SK-N-SH (cell line): ENCODE measurements around the gene SEPTIN10. TPM values are rescaled to one million over a fixed set of nuclear protein-coding genes. Genes with fewer than 3 reads are reported as not detected.
"Not testable (repeated sequence)": the region's sequence is repeated elsewhere in the genome, so short reads cannot be mapped to it uniquely, and the experiment has no call there.

ENCODE experiments used
- CTCF ChIA-PET: fragments of 300-600, 350-600 bp; formaldehyde crosslinking; extraction: SDS; loops from one replicate; lab custom pipeline; 2021; lab: Yijun Ruan, JAX
- POLR2A ChIA-PET: fragments of 350-600 bp; sonication (Branson Sonifier 250); formaldehyde crosslinking; extraction: SDS; loops from one replicate; lab custom pipeline; 2020; ENCODE audit warnings: antibody characterized with exemption, inconsistent platforms; lab: Yijun Ruan, JAX
- DNase-seq: peaks from one replicate; pipeline ENCODE4 v3.0.0; 2012
- H2AFZ ChIP-seq: fragments of 200-600 bp; sonication (generic); 2 replicates; pipeline ENCODE4 v1.8.1; 2016; ENCODE audit warnings: antibody characterized with exemption, mild to moderate bottlenecking, low read depth
- H3F3A ChIP-seq: fragments of 200-600 bp; sonication (generic); replicated peaks from 2 replicates; pipeline ENCODE3; 2016; ENCODE audit warnings: antibody characterized with exemption, mild to moderate bottlenecking; ENCODE audit not compliant: insufficient read depth
- H3K27ac ChIP-seq, 2 experiments: fragments of 200-500 bp in 1 of 2; fragments of 200-600 bp in 1 of 2; sonication (Bioruptor generic) in 1 of 2; sonication (generic), shearing (Covaris generic) in 1 of 2; 2 replicates each; pipeline versions ENCODE4 v1.5.1 to v1.6.1; 2014 to 2016; ENCODE audit warnings: low read depth in 2 of 2, inconsistent platforms in 1 of 2, low read length in 1 of 2, mild to moderate bottlenecking in 1 of 2, mixed read lengths in 1 of 2
- H3K27me3 ChIP-seq: fragments of 200-600 bp; sonication (generic), shearing (Covaris generic); 2 replicates; pipeline ENCODE4 v1.6.1; 2016; ENCODE audit warnings: mixed run types; ENCODE audit not compliant: insufficient read depth
- H3K36me3 ChIP-seq, 2 experiments: fragments of 200-500 bp in 1 of 2; fragments of 200-600 bp in 1 of 2; sonication (Bioruptor generic) in 1 of 2; sonication (generic) in 1 of 2; replicated peaks in 1 of 2; 2 replicates each; pipeline versions ENCODE3 to v1.5.1; 2014 to 2016; ENCODE audit warnings: low read length in 1 of 2, mild to moderate bottlenecking in 1 of 2; ENCODE audit not compliant: insufficient read depth in 2 of 2, control insufficient read depth in 1 of 2
- H3K4me1 ChIP-seq, 2 experiments: fragments of 200-500 bp in 1 of 2; fragments of 200-600 bp in 1 of 2; sonication (Bioruptor generic) in 1 of 2; sonication (generic), shearing (Covaris generic) in 1 of 2; 2 replicates each; pipeline versions ENCODE4 v1.5.1 to v1.6.1; 2014 to 2016; ENCODE audit warnings: low read depth in 1 of 2, low read length in 1 of 2, mixed run types in 1 of 2; ENCODE audit not compliant: insufficient read depth in 2 of 2, control insufficient read depth in 1 of 2
- H3K4me2 ChIP-seq: fragments of 200-600 bp; sonication (generic), shearing (Covaris generic); 2 replicates; pipeline ENCODE4 v1.6.1; 2017; ENCODE audit warnings: mixed run types
- H3K4me3 ChIP-seq, 2 experiments: fragments of 200-500 bp in 1 of 2; fragments of 200-600 bp in 1 of 2; sonication (Bioruptor generic) in 1 of 2; sonication (generic), shearing (Covaris generic) in 1 of 2; 2 replicates each; pipeline versions ENCODE4 v1.5.1 to v1.8.1; 2014 to 2016; ENCODE audit warnings: low read depth in 2 of 2, inconsistent platforms in 1 of 2, low read length in 1 of 2, mild to moderate bottlenecking in 1 of 2, mixed read lengths in 1 of 2, moderate library complexity in 1 of 2
- H3K79me2 ChIP-seq: fragments of 200-600 bp; sonication (generic); 2 replicates; pipeline ENCODE4 v1.8.1; 2017; ENCODE audit warnings: mild to moderate bottlenecking; ENCODE audit not compliant: insufficient read depth
- H3K9ac ChIP-seq: fragments of 200-600 bp; sonication (generic); 2 replicates; pipeline ENCODE4 v1.6.1; 2017; ENCODE audit warnings: mixed run types
- H3K9me2 ChIP-seq: fragments of 200-600 bp; sonication (generic); 2 replicates; pipeline ENCODE4 v1.6.1; 2017; ENCODE audit warnings: mixed run types
- H3K9me3 ChIP-seq: fragments of 200-600 bp; sonication (generic); 2 replicates; pipeline ENCODE4 v1.6.1; 2017; ENCODE audit warnings: mixed run types, mild to moderate bottlenecking, moderate library complexity
- H4K20me1 ChIP-seq: fragments of 200-600 bp; sonication (generic); 2 replicates; pipeline ENCODE4 v1.6.1; 2017; ENCODE audit warnings: mild to moderate bottlenecking, mixed run types; ENCODE audit not compliant: insufficient read depth
- CHD2 ChIP-seq: fragments of 150-350 bp; IDR thresholded peaks from 2 replicates; pipeline ENCODE4 v1.6.1; 2018; ENCODE audit warnings: low read length; ENCODE audit not compliant: partially characterized antibody
- CTCF ChIP-seq: fragments of 200-600 bp; sonication (generic); IDR thresholded peaks from 2 replicates; pipeline ENCODE4 v1.6.1; 2017; ENCODE audit warnings: antibody characterized with exemption, mild to moderate bottlenecking, moderate library complexity
- ELF1 ChIP-seq: IDR thresholded peaks from 2 replicates; pipeline ENCODE4 v1.4.0; 2012
- EP300 ChIP-seq, 2 experiments: IDR thresholded peaks; 2 replicates each; pipeline versions ENCODE4 v1.4.0 to v1.6.1; 2012; ENCODE audit warnings: borderline replicate concordance in 1 of 2, low read depth in 1 of 2, low read length in 1 of 2
- EZH2phosphoT487 ChIP-seq: fragments of 200-600 bp; sonication (generic); IDR thresholded peaks from 2 replicates; pipeline ENCODE4 v1.6.1; 2017; ENCODE audit warnings: low read depth, mixed run types, mild to moderate bottlenecking, antibody characterized with exemption, moderate library complexity, borderline replicate concordance
- GATA2 ChIP-seq: sonication (generic); formaldehyde crosslinking; IDR thresholded peaks from 2 replicates; pipeline ENCODE4 v1.5.0; 2020; ENCODE audit warnings: mild to moderate bottlenecking, missing genetic modification reagents
- MXI1 ChIP-seq: IDR thresholded peaks from 2 replicates; pipeline ENCODE4 v1.6.1; 2012; ENCODE audit warnings: mild to moderate bottlenecking, low read depth, low read length, improper control_type of control experiment
- NRF1 ChIP-seq: IDR thresholded peaks from 2 replicates; pipeline ENCODE4 v1.6.1; 2012; ENCODE audit warnings: low read depth, mild to moderate bottlenecking, low read length
- RAD21 ChIP-seq: IDR thresholded peaks from 2 replicates; pipeline ENCODE4 v1.6.1; 2012; ENCODE audit warnings: mild to moderate bottlenecking, low read length
- RCOR1 ChIP-seq: fragments of 150-350 bp; IDR thresholded peaks from 2 replicates; pipeline ENCODE4 v1.6.1; 2017; ENCODE audit warnings: antibody characterized with exemption, low read length
- TCF12 ChIP-seq: IDR thresholded peaks from 2 replicates; pipeline ENCODE4 v1.4.0; 2012
- ZBTB33 ChIP-seq: IDR thresholded peaks from 2 replicates; pipeline ENCODE4 v1.4.0; 2012; ENCODE audit warnings: low read depth, borderline replicate concordance
- WGBS: methylation state at CpG from one replicate; pipeline ENCODE4 v1.1.6; 2017; ENCODE audit warnings: low lambda C conversion rate; 5-methylcytosine and 5-hydroxymethylcytosine counted together
- polyA plus RNA-seq, 3 experiments: library from polyadenylated mRNA; depleted of rRNA; stranded (reverse); fragments of >200 nt; gene quantifications; 2 replicates each; pipeline ENCODE4 v1.2.3, GENCODE V29; 2012

The SEPTIN10 gene
- polyA plus RNA-seq, 1 of the 3 experiments (the other 2 are of a cell fraction), result 46.5 TPM

- H3K9ac ChIP-seq, POLR2A ChIA-PET, H4K20me1 ChIP-seq, H3F3A ChIP-seq, H3K79me2 ChIP-seq, H3K4me2 ChIP-seq, H3K36me3 ChIP-seq, H3K27ac ChIP-seq, H3K4me3 ChIP-seq, H3K9me3 ChIP-seq, H3K27me3 ChIP-seq, DNase-seq, H3K4me1 ChIP-seq, H3K9me2 ChIP-seq, H2AFZ ChIP-seq: not testable (repeated sequence)
- CTCF ChIA-PET, result interaction anchor here (12.4 kb wide), 1 partner anchor 9 kb away, joined by 89 read pairs; no protein-coding TSS in a partner anchor
- WGBS, result 47% methylated on average over 3 of the region's 3 CpGs
Measured at GRCh38 chr2:109536556-109536955, 77.2 kb downstream of the SEPTIN10 start.

- Histone ChIP-seq H3K9me3 (no peaks in the 10 kb centered on the region), H2AFZ (no peak overlapping the region), H3F3A (no peaks in the 10 kb centered on the region), H3K4me2 (no peak overlapping the region), H3K9me2 (no peaks in the 10 kb centered on the region), H3K79me2 (no peaks in the 10 kb centered on the region), H3K9ac (no peak overlapping the region), H4K20me1 (no peaks in the 10 kb centered on the region), H3K4me1 (peaks cover 0 to 10% of the 10 kb centered on the region in 2 experiments; a peak in 1 of 4 replicates), H3K36me3 (peaks cover 0 to 3% of the 10 kb centered on the region in 2 experiments), H3K27ac (no peak overlapping the region), H3K4me3 (no peak overlapping the region), H3K27me3 (no peaks in the 10 kb centered on the region)
- 88% methylated on average over 6 of the region's 6 CpGs for WGBS
- no peak for TF ChIP-seq RAD21
- CTCF ChIA-PET, result interaction anchor here (1.2 to 12.4 kb wide), 3 partner anchors 11 to 26 kb away, joined by 3 to 89 read pairs (median 4); no protein-coding TSS in a partner anchor
- DNase-seq, result no peak
- POLR2A ChIA-PET, result no interaction called here
Measured at GRCh38 chr2:109535217-109535946, 78.4 kb downstream of the SEPTIN10 start.

GRCh38 chr2:109533823-109534222 is 79.9 kb downstream of the SEPTIN10 start:
- no peaks in the 10 kb centered on the region for H3F3A ChIP-seq
- ChIA-PET POLR2A (no interaction called here), CTCF (interaction anchor here (0.7 to 12.4 kb wide), 4 partner anchors 12 to 202 kb away, joined by 4 to 89 read pairs (median 10); no protein-coding TSS in a partner anchor)
- H3K9me2 ChIP-seq, result no peaks in the 10 kb centered on the region
- H3K79me2 ChIP-seq, result no peaks in the 10 kb centered on the region
- no peaks in the 10 kb centered on the region for H3K9me3 ChIP-seq
- no peaks in the 10 kb centered on the region for H3K27me3 ChIP-seq
- H4K20me1 ChIP-seq, result no peaks in the 10 kb centered on the region
- H2AFZ ChIP-seq, result no peak overlapping the region
- H3K4me2 ChIP-seq, result no peak overlapping the region
- H3K9ac ChIP-seq, result no peak overlapping the region
- WGBS, result 88% methylated on average over 4 of the region's 7 CpGs
- TF ChIP-seq TCF12, result no peak
- no peak for TF ChIP-seq CHD2
- TF ChIP-seq NRF1, result no peak
- H3K36me3 ChIP-seq, result no peaks in the 10 kb centered on the region
- H3K27ac ChIP-seq, result no peak overlapping the region
- peaks cover 0 to 10% of the 10 kb centered on the region in 2 experiments; a peak in 1 of 4 replicates for H3K4me1 ChIP-seq
- DNase-seq, result no peak
- H3K4me3 ChIP-seq, result no peak overlapping the region

GRCh38 chr2:109532728-109533076 is 81.1 kb downstream of the SEPTIN10 start:
- peaks cover 0 to 10% of the 10 kb centered on the region in 2 experiments; a peak in 1 of 4 replicates for H3K4me1 ChIP-seq
- POLR2A ChIA-PET, result no interaction called here
- H3K4me3 ChIP-seq, result no peak overlapping the region
- no peaks in the 10 kb centered on the region for H3F3A ChIP-seq
- no peak overlapping the region for H2AFZ ChIP-seq
- H4K20me1 ChIP-seq, result no peaks in the 10 kb centered on the region
- no peak overlapping the region for H3K4me2 ChIP-seq
- H3K9ac ChIP-seq, result no peak overlapping the region
- CTCF ChIA-PET, result interaction anchor here (0.7 to 12.4 kb wide), 4 partner anchors 13 to 203 kb away, joined by 3 to 89 read pairs (median 9); no protein-coding TSS in a partner anchor
- DNase-seq, result no peak
- no peaks in the 10 kb centered on the region for H3K36me3 ChIP-seq
- no peaks in the 10 kb centered on the region for H3K9me3 ChIP-seq
- WGBS, result 91% methylated on average over 5 of the region's 5 CpGs
- H3K9me2 ChIP-seq, result no peaks in the 10 kb centered on the region
- no peaks in the 10 kb centered on the region for H3K79me2 ChIP-seq
- H3K27me3 ChIP-seq, result no peaks in the 10 kb centered on the region
- H3K27ac ChIP-seq, result no peak overlapping the region
- TF ChIP-seq EZH2phosphoT487 (no peak), ZBTB33 (no peak), CTCF (no peak), EP300 (IDR thresholded peaks at IDR 0.05; ENCODE audit: borderline replicate concordance in 1 of 2, low read depth in 1 of 2, low read length in 1 of 2) (no peak), TCF12 (no peak), MXI1 (no peak), ELF1 (no peak), RCOR1 (no peak), GATA2 (no peak)
